ENCODE data around the gene TMEM134. TPM values are rescaled to one million over a fixed set of nuclear protein-coding genes. Genes with fewer than 3 reads are reported as not detected.

TMEM134 gene
- total RNA-seq, 2 experiments from 2014 or later: 26.8 to 76.9 TPM

DNA sequence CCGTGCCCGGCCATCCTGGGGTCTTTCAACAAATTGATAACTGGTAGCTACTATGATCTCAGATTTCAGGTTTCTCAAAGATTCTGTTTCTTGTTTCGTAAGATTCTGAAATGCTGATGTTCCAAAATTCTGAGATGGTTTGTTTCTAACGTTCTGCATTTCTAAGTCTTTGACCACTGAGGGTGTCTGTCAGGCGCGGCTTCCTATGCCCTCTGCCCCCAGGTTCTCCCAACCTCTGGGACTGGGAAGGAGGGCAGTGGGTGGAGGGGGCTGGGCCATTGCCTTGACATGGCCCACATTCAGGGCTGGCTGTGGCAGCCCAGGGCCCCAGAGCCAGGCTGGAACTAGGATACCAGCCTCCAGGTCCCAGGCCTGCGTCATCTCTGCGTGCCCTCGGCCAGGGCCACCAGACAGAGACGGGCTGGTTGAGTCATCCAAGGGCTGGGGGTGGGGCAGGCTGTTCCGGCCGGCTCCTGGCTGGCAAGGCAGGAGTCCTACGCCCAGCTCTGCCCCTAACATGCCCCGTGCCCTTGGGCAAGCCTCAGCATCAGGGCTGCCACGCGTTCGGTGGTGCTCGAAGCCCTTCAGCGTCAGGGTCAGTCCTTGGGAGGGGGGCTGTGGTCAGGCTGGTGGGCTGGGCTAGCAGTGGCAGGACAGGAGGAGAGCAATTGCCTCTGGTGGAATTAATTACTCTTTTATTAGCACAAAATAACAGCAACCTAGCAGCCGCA lies 5.2 kb downstream of the TMEM134 start:
- CTCF ChIA-PET (ENCODE audit: unreplicated experiment): no interaction called here
- Histone ChIP-seq H3K4me1 (ENCODE audit: insufficient read depth, low read length, poor library complexity, severe bottlenecking) (peaks cover 72% of the 10 kb centered on the region), H3K4me2 (ENCODE audit: low read length) (peak overlapping the region; percentile 93), H3K9me2 (ENCODE audit: insufficient read depth, low read length) (no peaks in the 10 kb centered on the region), H2AFZ (ENCODE audit: low read length) (0 out of 2 replicates have a peak overlapping the region, but pooled peaks have one; percentile 9), H3K9me3 (ENCODE audit: low read length) (no peaks in the 10 kb centered on the region), H3K36me3 (ENCODE audit: insufficient read depth, low read length) (no peaks in the 10 kb centered on the region; the same call in 1 of the 2 replicates), H3K4me3 (ENCODE audit: low read depth, low read length, poor library complexity, severe bottlenecking) (peak overlapping the region; percentile 89), H3K79me2 (ENCODE audit: insufficient read depth, low read depth, low read length) (peaks cover 23% of the 10 kb centered on the region; the same call in 1 of the 2 replicates), H3K27ac (ENCODE audit: low read depth, low read length, poor library complexity, severe bottlenecking) (peak overlapping the region; percentile 69), H4K20me1 (ENCODE audit: insufficient read depth, low read length) (no peaks in the 10 kb centered on the region)
- BruUV-seq (replicated peaks): no TSS peak
- POLR2A ChIA-PET: interaction anchor here (0.7 kb wide), 1 partner anchor 12 kb away, joined by 4 read pairs; no protein-coding TSS in a partner anchor
- TF ChIP-seq EZH2phosphoT487 (IDR thresholded peaks at IDR 0.05; ENCODE audit: borderline replicate concordance, low read depth, low read length) (no peak), CTCF (conservative IDR thresholded peaks at IDR 0.05; ENCODE audit: low read length) (no peak)
- intact Hi-C loops (cut with micrococcal nuclease; ENCODE audit: unreplicated experiment): loop anchor here (1.0 kb wide), 1 partner anchor 27 kb away; the partner anchor contains the start of gene PTPRCAP
- DNase-seq (ENCODE audit: low spot score): no peak

- H3K4me2 ChIP-seq (ENCODE audit: low read length): no peak overlapping the region
- ChIA-PET CTCF (ENCODE audit: unreplicated experiment) (no interaction called here), POLR2A (interaction anchor here (0.7 kb wide), 1 partner anchor 11 kb away, joined by 4 read pairs; no protein-coding TSS in a partner anchor)
- no peaks in the 10 kb centered on the region for H3K9me3 ChIP-seq (ENCODE audit: low read length)
- H2AFZ ChIP-seq (ENCODE audit: low read length): no peak overlapping the region
- no peaks in the 10 kb centered on the region for H4K20me1 ChIP-seq (ENCODE audit: insufficient read depth, low read length)
- BruUV-seq (replicated peaks): no TSS peak
- no peak for DNase-seq (ENCODE audit: low spot score)
- intact Hi-C loops (cut with micrococcal nuclease; ENCODE audit: unreplicated experiment): no loop called here
- peaks cover 77% of the 10 kb centered on the region for H3K4me1 ChIP-seq (ENCODE audit: insufficient read depth, low read length, poor library complexity, severe bottlenecking)
- H3K4me3 ChIP-seq (ENCODE audit: low read depth, low read length, poor library complexity, severe bottlenecking): no peak overlapping the region
- H3K9me2 ChIP-seq (ENCODE audit: insufficient read depth, low read length): no peaks in the 10 kb centered on the region
- TF ChIP-seq EZH2phosphoT487 (IDR thresholded peaks at IDR 0.05; ENCODE audit: borderline replicate concordance, low read depth, low read length) (no peak), CTCF (conservative IDR thresholded peaks at IDR 0.05; ENCODE audit: low read length) (no peak)
- H3K36me3 ChIP-seq (ENCODE audit: insufficient read depth, low read length): no peaks in the 10 kb centered on the region; the same call in 1 of the 2 replicates
- H3K79me2 ChIP-seq (ENCODE audit: insufficient read depth, low read depth, low read length): peaks cover 16% of the 10 kb centered on the region; the same call in 1 of the 2 replicates
- no peak overlapping the region for H3K27ac ChIP-seq (ENCODE audit: low read depth, low read length, poor library complexity, severe bottlenecking)
Measured at GRCh38 chr11:67463186-67463585, 5.9 kb downstream of the TMEM134 start.

DNA sequence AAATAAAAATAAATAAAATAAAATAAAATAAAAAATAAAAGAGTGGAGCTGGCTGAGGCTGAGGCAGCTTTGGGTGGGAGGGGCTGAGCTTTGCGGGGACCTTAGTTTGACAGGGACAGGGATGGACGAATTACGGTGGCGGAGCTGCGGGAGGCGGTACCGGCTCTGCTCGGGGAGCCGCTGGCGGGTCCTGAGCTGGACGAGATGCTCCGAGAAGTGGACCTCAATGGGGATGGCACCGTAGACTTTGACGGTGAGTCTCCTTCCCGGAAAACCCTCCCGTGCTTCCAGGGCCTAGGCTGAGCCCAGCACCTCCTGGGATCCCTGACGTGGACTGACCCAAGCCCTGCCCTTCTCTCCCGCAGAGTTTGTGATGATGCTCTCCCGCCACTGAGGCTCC lies 10.8 kb downstream of the TMEM134 start:
- DNase-seq (ENCODE audit: low spot score): no peak
- intact Hi-C loops (cut with micrococcal nuclease; ENCODE audit: unreplicated experiment): loop anchor here (1.0 kb wide), 1 partner anchor 9 kb away; no protein-coding TSS in a partner anchor
- Histone ChIP-seq H3K9me3 (ENCODE audit: low read length) (no peaks in the 10 kb centered on the region), H2AFZ (ENCODE audit: low read length) (no peak overlapping the region), H3K27ac (ENCODE audit: low read depth, low read length, poor library complexity, severe bottlenecking) (peak overlapping the region; percentile 97), H4K20me1 (ENCODE audit: insufficient read depth, low read length) (no peaks in the 10 kb centered on the region), H3K4me1 (ENCODE audit: insufficient read depth, low read length, poor library complexity, severe bottlenecking) (peaks cover 43% of the 10 kb centered on the region), H3K79me2 (ENCODE audit: insufficient read depth, low read depth, low read length) (no peaks in the 10 kb centered on the region), H3K4me2 (ENCODE audit: low read length) (peak overlapping the region; percentile 79), H3K4me3 (ENCODE audit: low read depth, low read length, poor library complexity, severe bottlenecking) (no peak overlapping the region), H3K36me3 (ENCODE audit: insufficient read depth, low read length) (no peaks in the 10 kb centered on the region), H3K9me2 (ENCODE audit: insufficient read depth, low read length) (no peaks in the 10 kb centered on the region)
- CTCF ChIA-PET (ENCODE audit: unreplicated experiment): no interaction called here
- POLR2A ChIA-PET: interaction anchor here (1.1 to 5.3 kb wide), 4 partner anchors 9 to 21 kb away, joined by 7 to 38 read pairs (median 25); partner anchors contain the start of genes PTPRCAP and TMEM134
- BruUV-seq (replicated peaks): no TSS peak
- TF ChIP-seq EZH2phosphoT487 (IDR thresholded peaks at IDR 0.05; ENCODE audit: borderline replicate concordance, low read depth, low read length) (no peak), CTCF (conservative IDR thresholded peaks at IDR 0.05; ENCODE audit: low read length) (no peak)

Measured in OCI-LY7 (cell line).